Measurements from ENCODE around the gene XAGE1B. TPM values are rescaled to one million over a fixed set of nuclear protein-coding genes. Genes with fewer than 3 reads are reported as not detected.
"Not testable (repeated sequence)": the region's sequence is repeated elsewhere in the genome, so short reads cannot be mapped to it uniquely, and the experiment has no call there.

Gene XAGE1B, protein sequence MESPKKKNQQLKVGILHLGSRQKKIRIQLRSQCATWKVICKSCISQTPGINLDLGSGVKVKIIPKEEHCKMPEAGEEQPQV
- not detected for total RNA-seq

DNA sequence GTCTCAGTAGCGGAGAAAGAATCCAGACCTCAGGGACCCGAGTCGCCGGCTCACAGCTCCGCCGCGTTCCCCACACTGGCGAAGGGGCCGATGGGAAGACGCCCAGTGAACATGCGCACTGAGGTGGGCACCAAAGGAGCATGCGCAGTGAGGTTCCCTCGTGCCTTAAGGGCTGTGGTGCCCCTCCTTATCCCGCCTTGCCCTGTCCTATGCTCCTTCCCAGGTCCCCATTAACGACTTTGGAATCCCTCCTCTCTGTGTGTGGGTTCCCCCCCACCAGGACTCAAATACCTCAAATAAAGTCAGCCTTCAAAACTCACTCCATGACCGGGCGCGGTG, at the start of gene XAGE1B:
TSS of gene XAGE1B (minus strand) at position 77 of the 339 bp plus-strand sequence. CDS start 1,536 bp downstream, outside the sequence.
- H3K4me3 ChIP-seq; H3K9ac ChIP-seq (ENCODE audit: low read depth in 2 of 2, low read length in 2 of 2); intact Hi-C loops (cut with DNase I); H3K27ac ChIP-seq; H3K27me3 ChIP-seq; H3K36me3 ChIP-seq; H3K9me3 ChIP-seq; DNase-seq; H3K4me1 ChIP-seq: not testable (repeated sequence)

GRCh38 chrX:52563105-52563504, 46.2 kb upstream of the XAGE1B start:
- H3K27me3 ChIP-seq = peaks cover 4% of the 10 kb centered on the region
- no peak overlapping the region for H3K4me3 ChIP-seq
- H3K9me3 ChIP-seq = no peaks in the 10 kb centered on the region
- intact Hi-C loops (cut with DNase I) = no loop called here
- H3K36me3 ChIP-seq = no peaks in the 10 kb centered on the region
- H3K9ac ChIP-seq (ENCODE audit: low read depth in 2 of 2, low read length in 2 of 2) = no peak overlapping the region
- no peak overlapping the region for H3K27ac ChIP-seq
- TF ChIP-seq, protein P1, sequence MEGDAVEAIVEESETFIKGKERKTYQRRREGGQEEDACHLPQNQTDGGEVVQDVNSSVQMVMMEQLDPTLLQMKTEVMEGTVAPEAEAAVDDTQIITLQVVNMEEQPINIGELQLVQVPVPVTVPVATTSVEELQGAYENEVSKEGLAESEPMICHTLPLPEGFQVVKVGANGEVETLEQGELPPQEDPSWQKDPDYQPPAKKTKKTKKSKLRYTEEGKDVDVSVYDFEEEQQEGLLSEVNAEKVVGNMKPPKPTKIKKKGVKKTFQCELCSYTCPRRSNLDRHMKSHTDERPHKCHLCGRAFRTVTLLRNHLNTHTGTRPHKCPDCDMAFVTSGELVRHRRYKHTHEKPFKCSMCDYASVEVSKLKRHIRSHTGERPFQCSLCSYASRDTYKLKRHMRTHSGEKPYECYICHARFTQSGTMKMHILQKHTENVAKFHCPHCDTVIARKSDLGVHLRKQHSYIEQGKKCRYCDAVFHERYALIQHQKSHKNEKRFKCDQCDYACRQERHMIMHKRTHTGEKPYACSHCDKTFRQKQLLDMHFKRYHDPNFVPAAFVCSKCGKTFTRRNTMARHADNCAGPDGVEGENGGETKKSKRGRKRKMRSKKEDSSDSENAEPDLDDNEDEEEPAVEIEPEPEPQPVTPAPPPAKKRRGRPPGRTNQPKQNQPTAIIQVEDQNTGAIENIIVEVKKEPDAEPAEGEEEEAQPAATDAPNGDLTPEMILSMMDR (IDR thresholded peaks at IDR 0.05) = no peak
- H3K4me1 ChIP-seq = no peaks in the 10 kb centered on the region
- DNase-seq = no peak

DNA sequence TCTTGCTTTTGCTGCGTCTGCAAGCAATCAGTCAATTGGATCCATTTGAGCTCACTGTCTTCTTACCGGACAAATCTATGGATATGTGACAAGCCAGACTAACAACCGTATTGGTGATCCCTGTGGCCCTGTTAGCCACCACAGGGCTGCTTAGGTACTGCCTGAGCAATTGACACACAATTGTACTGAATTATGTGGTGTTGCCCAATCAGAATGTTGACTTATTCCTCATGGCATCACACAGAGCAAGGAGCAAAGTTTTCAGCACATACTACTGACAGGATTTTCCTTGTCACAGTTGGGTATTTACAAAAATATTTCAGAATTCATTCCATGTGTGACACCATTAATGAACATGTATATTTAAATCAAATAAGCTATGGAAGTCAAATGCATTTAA, 41.3 kb upstream of the XAGE1B start:
- intact Hi-C loops (cut with DNase I) = no loop called here
- H3K4me3 ChIP-seq = no peak overlapping the region
- H3K9me3 ChIP-seq = no peaks in the 10 kb centered on the region

DNA sequence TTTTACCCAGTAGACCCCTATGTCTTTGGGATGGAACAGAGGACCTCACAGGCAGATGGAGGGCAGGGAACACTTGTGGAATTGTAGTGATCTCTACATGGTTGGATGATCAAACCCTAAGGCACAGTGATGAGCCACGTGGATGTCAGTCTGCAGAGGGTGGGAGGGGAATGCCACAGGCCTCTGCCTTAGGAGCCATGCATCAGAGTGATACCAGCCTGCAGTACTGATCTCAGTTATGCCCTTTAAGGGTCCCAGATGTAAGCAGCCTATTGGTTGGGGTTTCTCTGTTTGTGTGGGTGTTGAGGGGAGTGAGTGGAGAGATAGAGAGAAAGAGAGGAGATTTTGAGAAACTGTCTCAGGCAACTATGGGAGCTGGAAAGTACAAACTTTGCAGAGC, 39.9 kb upstream of the XAGE1B start:
- no peaks in the 10 kb centered on the region for H3K9me3 ChIP-seq
- no peak for DNase-seq
- H3K27me3 ChIP-seq = no peaks in the 10 kb centered on the region
- H3K9ac ChIP-seq (ENCODE audit: low read depth in 2 of 2, low read length in 2 of 2) = no peak overlapping the region
- no peak overlapping the region for H3K27ac ChIP-seq
- H3K36me3 ChIP-seq = no peaks in the 10 kb centered on the region
- no peak overlapping the region for H3K4me3 ChIP-seq
- intact Hi-C loops (cut with DNase I) = no loop called here
- TF ChIP-seq, protein P1 (IDR thresholded peaks at IDR 0.05) = no peak
- H3K4me1 ChIP-seq = no peaks in the 10 kb centered on the region

More for the DNA sequence above, 41.3 kb upstream of the XAGE1B start:
- no peaks in the 10 kb centered on the region for H3K36me3 ChIP-seq
- DNase-seq = no peak
- TF ChIP-seq, protein P1 (IDR thresholded peaks at IDR 0.05) = no peak
- no peak overlapping the region for H3K9ac ChIP-seq (ENCODE audit: low read depth in 2 of 2, low read length in 2 of 2)
- no peaks in the 10 kb centered on the region for H3K27me3 ChIP-seq
- H3K27ac ChIP-seq = no peak overlapping the region
- no peaks in the 10 kb centered on the region for H3K4me1 ChIP-seq

DNA sequence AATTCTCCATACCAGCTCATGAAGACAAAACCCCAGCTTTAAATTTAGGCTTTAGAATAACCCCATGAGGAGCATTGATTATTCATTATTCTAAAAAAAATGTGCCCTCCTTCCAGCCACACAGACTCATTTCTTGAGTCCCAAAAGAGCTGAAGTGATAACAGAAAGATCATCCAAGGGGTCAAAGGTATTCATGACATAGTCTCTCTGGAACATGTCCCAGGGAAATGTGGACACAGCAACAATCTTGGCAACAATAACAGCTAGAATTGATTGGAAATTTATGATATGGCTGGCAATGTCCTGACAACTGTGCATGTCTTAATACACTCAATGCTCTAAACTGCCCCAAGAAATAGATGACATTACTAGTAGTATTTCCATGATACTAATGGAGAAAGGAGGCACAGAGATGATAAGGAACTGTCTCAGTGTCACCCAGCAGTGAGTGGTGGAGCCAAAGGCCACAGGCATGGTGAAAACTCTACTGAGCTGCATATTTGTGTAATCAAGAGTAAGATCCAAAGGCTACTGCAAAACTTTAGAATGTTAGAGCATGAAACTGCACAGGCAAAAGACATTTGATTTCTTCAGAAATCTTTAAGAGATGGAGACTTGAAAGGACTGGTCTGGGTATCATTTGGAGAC, 37.3 kb upstream of the XAGE1B start:
- TF ChIP-seq, protein P1 (IDR thresholded peaks at IDR 0.05) = no peak
- no peak for DNase-seq
- H3K36me3 ChIP-seq = no peaks in the 10 kb centered on the region
- intact Hi-C loops (cut with DNase I) = no loop called here
- H3K4me1 ChIP-seq = no peaks in the 10 kb centered on the region
- no peak overlapping the region for H3K4me3 ChIP-seq
- no peaks in the 10 kb centered on the region for H3K9me3 ChIP-seq
- H3K27ac ChIP-seq = no peak overlapping the region
- no peak overlapping the region for H3K9ac ChIP-seq (ENCODE audit: low read depth in 2 of 2, low read length in 2 of 2)
- H3K27me3 ChIP-seq = no peaks in the 10 kb centered on the region

- intact Hi-C loops (cut with DNase I); H3K4me3 ChIP-seq; H3K36me3 ChIP-seq; H3K9me3 ChIP-seq; H3K27me3 ChIP-seq; H3K9ac ChIP-seq (ENCODE audit: low read depth in 2 of 2, low read length in 2 of 2); H3K27ac ChIP-seq; H3K4me1 ChIP-seq; DNase-seq: not testable (repeated sequence)
These were observed 31.9 kb upstream of the XAGE1B start for GRCh38 chrX:52548769-52549168.

Measured in colonic mucosa (tissue), 4 donors.